ENCODE measurements around the gene ZNF595.

ZNF595 gene

DNA sequence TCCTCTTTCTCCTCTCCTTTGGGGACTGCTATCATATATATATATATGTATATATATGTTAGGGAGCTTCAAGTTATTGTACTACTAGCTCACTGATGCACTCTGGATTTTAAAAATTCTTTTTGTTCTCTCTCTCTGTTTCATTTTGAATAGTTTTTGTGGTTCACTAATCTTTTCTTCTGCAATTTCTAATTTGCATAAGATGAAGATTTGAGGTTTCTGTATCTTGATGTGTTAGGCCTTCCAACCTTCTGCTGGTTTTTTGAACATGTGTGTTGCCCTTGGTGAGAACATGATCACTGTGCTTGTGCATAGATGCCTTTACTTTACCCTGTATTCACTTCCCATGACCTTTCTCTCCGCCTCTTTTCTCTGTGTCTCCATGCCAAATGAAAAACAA lies 63.4 kb downstream of the ZNF595 start:
- TF ChIP-seq, protein P1, sequence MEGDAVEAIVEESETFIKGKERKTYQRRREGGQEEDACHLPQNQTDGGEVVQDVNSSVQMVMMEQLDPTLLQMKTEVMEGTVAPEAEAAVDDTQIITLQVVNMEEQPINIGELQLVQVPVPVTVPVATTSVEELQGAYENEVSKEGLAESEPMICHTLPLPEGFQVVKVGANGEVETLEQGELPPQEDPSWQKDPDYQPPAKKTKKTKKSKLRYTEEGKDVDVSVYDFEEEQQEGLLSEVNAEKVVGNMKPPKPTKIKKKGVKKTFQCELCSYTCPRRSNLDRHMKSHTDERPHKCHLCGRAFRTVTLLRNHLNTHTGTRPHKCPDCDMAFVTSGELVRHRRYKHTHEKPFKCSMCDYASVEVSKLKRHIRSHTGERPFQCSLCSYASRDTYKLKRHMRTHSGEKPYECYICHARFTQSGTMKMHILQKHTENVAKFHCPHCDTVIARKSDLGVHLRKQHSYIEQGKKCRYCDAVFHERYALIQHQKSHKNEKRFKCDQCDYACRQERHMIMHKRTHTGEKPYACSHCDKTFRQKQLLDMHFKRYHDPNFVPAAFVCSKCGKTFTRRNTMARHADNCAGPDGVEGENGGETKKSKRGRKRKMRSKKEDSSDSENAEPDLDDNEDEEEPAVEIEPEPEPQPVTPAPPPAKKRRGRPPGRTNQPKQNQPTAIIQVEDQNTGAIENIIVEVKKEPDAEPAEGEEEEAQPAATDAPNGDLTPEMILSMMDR (IDR thresholded peaks at IDR 0.05; ENCODE audit: unreplicated experiment in 3 of 3): no peak
- Mint-ChIP-seq H3K36me3 (ENCODE audit: low read depth) (no peaks in the 10 kb centered on the region), H3K4me3 (no peak overlapping the region)

DNA sequence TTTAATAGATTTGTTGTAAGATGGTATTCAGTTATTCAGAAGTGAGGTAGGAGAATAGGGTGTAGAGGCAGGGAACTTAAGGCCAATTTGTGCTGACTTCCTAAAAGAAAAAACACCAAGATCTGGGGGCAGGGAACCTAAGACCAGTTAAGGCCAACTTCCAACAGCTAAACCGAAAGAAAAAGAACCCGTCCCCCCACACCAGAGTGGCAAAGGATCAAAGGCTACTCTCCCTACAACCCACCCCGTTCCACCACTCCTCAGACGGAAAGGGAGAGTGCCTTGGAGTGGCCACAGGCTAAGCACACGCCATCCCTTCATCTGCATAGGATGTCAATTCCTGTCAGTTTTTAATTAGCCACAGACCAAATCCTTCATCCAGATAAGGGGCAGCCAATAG lies 67.5 kb downstream of the ZNF595 start:
- TF ChIP-seq, protein P1 (IDR thresholded peaks at IDR 0.05; ENCODE audit: unreplicated experiment in 3 of 3): no peak
- Mint-ChIP-seq H3K27ac (no peak overlapping the region), H3K4me3 (no peak overlapping the region), H3K36me3 (ENCODE audit: low read depth) (peaks cover 19% of the 10 kb centered on the region), H3K4me1 (peaks cover 7% of the 10 kb centered on the region), H3K27me3 (ENCODE audit: low read depth) (peaks cover 13% of the 10 kb centered on the region), H3K9me3 (peaks cover 38% of the 10 kb centered on the region)

More for the DNA sequence above, 63.4 kb downstream of the ZNF595 start:
- no peaks in the 10 kb centered on the region for H3K4me1 Mint-ChIP-seq
- H3K27ac Mint-ChIP-seq: no peak overlapping the region
- peaks cover 10% of the 10 kb centered on the region for H3K27me3 Mint-ChIP-seq (ENCODE audit: low read depth)
- H3K9me3 Mint-ChIP-seq: peaks cover 24% of the 10 kb centered on the region

DNA sequence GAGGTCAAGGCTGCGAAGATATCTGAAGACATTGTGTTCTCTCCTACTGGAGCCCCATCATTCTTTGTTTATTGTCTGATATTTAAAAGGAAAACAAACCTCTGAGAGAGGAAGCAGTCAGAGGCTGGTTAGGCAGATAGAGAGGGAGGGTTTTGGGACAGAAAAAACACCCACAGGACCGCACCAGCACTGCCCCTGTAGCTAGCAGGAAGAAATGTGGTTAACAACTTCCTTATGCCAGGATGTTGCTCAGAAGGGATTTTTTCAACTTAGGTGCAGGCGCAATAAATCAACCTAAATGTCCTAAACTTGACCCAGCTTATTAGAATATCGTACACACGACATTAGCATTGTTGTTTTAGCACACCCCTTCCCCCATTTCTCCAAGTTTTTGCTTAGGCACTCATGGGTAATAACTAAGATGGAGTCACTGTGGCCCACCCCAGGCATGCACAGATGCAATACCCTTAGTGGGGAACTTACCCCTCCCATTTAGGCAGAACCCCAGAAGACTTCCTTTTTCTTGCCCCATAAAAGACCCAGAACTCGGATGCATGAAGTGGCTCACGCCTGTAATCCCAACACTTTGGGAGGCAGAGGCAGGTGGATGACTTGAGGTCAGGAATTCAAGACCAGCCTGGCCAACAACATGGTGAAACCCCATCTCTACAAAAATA lies 68.4 kb downstream of the ZNF595 start:
- TF ChIP-seq, protein P1 (IDR thresholded peaks at IDR 0.05; ENCODE audit: unreplicated experiment in 3 of 3): no peak
- H3K4me3 Mint-ChIP-seq: peak overlapping the region in 2 of 3 experiments; percentile 51 to 60
- H3K9me3 Mint-ChIP-seq: peaks cover 42% of the 10 kb centered on the region
- H3K27ac Mint-ChIP-seq: no peak overlapping the region
- H3K36me3 Mint-ChIP-seq (ENCODE audit: low read depth): peaks cover 29% of the 10 kb centered on the region
- peaks cover 12% of the 10 kb centered on the region for H3K4me1 Mint-ChIP-seq
- H3K27me3 Mint-ChIP-seq (ENCODE audit: low read depth): peaks cover 13% of the 10 kb centered on the region

DNA sequence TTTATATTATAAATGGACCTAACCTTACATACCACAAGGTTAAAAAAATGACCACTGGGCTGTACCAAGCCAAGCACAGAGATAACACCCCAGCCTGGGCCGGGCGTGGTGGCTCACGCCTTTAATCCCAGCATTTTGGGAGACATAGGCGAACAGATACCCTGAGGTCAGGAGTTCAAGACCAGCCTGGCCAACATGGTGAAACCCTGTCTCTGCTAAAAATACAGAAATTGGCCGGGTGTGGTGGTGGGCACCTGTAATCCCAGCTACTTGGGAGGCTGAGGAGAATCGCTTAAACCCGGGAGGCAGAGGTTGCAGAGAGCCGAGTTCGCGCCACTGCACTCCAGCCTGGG lies 70.8 kb downstream of the ZNF595 start:
- Mint-ChIP-seq H3K36me3 (ENCODE audit: low read depth) (peaks cover 31% of the 10 kb centered on the region), H3K4me1 (peaks cover 12% of the 10 kb centered on the region), H3K27me3 (ENCODE audit: low read depth) (peaks cover 13% of the 10 kb centered on the region), H3K9me3 (peaks cover 35% of the 10 kb centered on the region), H3K4me3 (peak overlapping the region; percentile 98 to 100 (median 99)), H3K27ac (peak overlapping the region; percentile 100)

DNA sequence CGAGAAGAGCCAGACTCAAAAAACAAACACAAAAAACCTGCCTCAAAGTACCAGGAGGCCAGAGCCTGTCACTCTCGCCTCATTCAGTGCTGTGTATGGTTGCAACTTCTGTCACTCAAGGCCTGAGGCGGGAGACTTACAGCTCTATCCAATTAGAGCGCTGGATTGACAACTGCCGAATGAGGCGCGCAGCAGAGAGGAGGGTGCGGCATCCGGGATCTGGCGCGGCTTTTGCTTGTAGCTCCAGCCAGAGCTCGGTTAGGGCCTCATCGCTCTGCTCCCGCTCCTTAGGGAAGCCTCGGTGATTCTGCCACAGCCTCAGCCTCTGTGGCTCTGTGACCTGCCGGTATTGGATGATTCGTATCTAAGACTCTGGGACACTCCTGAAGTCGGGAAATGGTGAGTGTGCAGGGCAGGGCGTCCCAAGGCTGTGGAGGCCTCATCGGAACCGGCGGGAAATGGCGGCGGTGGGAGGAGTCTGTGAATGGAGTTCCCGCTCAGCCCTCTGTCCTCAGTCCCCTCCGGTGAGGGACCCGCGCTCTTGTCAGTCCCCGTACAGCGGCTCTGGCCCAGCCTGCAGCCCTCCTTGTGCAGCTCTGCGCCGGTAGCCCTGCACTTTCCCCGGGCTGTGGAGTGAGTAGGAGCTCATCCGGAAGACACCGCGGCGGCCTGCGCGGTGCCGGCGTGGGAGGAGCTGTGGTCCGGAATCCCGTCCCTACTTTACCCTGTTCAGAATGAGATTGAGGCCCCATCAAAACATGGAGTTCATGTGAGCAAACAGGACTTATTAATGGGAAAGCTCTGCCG lies 71.4 kb downstream of the ZNF595 start, which contains the start of gene ZNF718:
Gene ZNF718, plus strand, starts transcription at position 227 of the 807 bp plus-strand sequence. Its CDS starts 170 bp downstream, at position 397.
- Mint-ChIP-seq H3K4me1 (peaks cover 12% of the 10 kb centered on the region), H3K27ac (peak within 1 kb of the TSS; percentile 100), H3K27me3 (ENCODE audit: low read depth) (peaks cover 13% of the 10 kb centered on the region), H3K36me3 (ENCODE audit: low read depth) (peaks cover 31% of the 10 kb centered on the region), H3K4me3 (peak within 1 kb of the TSS; percentile 98 to 100 (median 99)), H3K9me3 (peaks cover 35% of the 10 kb centered on the region)
- TF ChIP-seq, protein P1 (IDR thresholded peaks at IDR 0.05; ENCODE audit: unreplicated experiment in 3 of 3): no peak

DNA sequence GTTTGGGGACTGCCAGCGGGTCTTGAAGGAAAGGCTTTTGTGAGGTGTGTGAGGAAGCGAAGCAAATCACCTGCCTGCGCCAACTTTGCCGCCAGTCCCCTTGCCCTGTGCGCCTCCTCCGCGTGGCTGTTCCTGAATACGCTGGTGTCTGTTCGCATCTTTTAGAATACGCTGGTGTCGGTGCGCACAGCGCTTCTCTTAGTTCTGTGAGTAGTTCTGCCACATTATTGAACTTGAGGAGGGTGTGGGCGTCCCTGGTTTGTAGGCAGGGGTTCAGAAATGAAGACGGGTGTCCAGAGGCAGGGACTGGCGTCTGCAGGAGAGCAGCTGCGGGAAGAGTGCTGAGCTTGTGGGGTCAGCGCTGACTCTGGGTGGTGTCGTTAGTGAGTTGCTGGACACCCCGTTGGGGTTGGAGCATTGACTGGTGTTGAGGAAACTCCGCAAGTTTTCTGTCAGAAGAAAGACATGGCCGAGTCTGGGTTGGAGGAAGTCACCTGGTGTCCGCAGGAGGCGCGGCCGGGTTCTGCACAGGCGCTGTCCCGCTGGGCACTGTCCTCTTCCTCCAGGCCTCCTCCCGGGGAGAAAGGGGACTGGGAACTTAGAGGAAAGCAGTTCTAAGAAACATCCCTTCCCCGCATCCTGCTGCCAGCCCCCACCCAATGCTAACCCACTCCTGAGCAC lies 72.1 kb downstream of the ZNF595 start:
- H3K36me3 Mint-ChIP-seq (ENCODE audit: low read depth): peaks cover 31% of the 10 kb centered on the region
- H3K4me3 Mint-ChIP-seq: peak overlapping the region; percentile 98 to 100 (median 99)
- peaks cover 13% of the 10 kb centered on the region for H3K27me3 Mint-ChIP-seq (ENCODE audit: low read depth)
- TF ChIP-seq, protein P1 (IDR thresholded peaks at IDR 0.05; ENCODE audit: unreplicated experiment in 3 of 3): no peak
- H3K4me1 Mint-ChIP-seq: peaks cover 12% of the 10 kb centered on the region
- peaks cover 35% of the 10 kb centered on the region for H3K9me3 Mint-ChIP-seq
- peak overlapping the region; percentile 100 for H3K27ac Mint-ChIP-seq
